ENCODE measurements around the gene EML5. TPM values are rescaled to one million over a fixed set of nuclear protein-coding genes. Genes with fewer than 3 reads are reported as not detected.

The EML5 gene
- total and polyA plus RNA-seq, 12 donors: 0.04 to 0.44 (median 0.19) TPM

DNA sequence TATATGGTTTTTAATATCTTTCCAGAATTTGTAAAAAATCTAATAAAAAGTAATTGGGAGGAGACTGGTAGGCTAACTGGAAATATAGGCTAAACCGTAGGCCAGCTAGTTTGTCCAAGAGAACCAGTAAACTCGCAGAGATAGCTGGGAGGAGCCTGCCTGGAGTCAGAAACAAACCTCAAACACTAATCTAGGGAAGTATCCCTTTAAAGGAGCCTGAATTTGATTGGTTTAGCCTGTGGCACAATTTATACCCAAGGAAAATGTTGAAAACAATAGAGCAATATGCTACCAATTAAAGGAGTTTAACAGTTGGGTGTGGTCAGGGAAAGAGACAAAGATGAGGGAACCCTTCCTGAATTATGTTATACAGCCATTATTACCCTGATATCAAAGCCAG lies 109.6 kb downstream of the EML5 start:
- no peak for TF ChIP-seq CTCF (IDR thresholded peaks at IDR 0.05)
- intact Hi-C loops (cut with DNase I): no loop called here
- Histone ChIP-seq H3K4me3 (no peak overlapping the region), H3K9me3 (no peaks in the 10 kb centered on the region), H3K4me1 (no peaks in the 10 kb centered on the region), H3K27ac (no peak overlapping the region), H3K36me3 (no peaks in the 10 kb centered on the region), H3K27me3 (no peaks in the 10 kb centered on the region)
- ATAC-seq (no peak), DNase-seq (no peak)
- 34 to 44% methylated on average over 2 of the region's 2 CpGs for WGBS, 2 donors

- 31 to 39% methylated on average over 5 of the region's 5 CpGs for WGBS, 2 donors
- Histone ChIP-seq H3K4me3 (no peak overlapping the region), H3K27me3 (no peaks in the 10 kb centered on the region), H3K4me1 (no peaks in the 10 kb centered on the region), H3K9me3 (no peaks in the 10 kb centered on the region), H3K36me3 (no peaks in the 10 kb centered on the region), H3K27ac (no peak overlapping the region)
- intact Hi-C loops (cut with DNase I): no loop called here
- ATAC-seq (no peak), DNase-seq (no peak)
- no peak for TF ChIP-seq CTCF (IDR thresholded peaks at IDR 0.05)
Measured at GRCh38 chr14:88682495-88683114, 110.1 kb downstream of the EML5 start.

GRCh38 chr14:88681755-88682494 lies 110.8 kb downstream of the EML5 start:
- H3K27me3 ChIP-seq: no peaks in the 10 kb centered on the region
- H3K9me3 ChIP-seq: no peaks in the 10 kb centered on the region
- TF ChIP-seq CTCF (IDR thresholded peaks at IDR 0.05): no peak
- intact Hi-C loops (cut with DNase I): no loop called here
- DNase-seq (no peak), ATAC-seq (no peak)
- H3K4me3 ChIP-seq: no peak overlapping the region
- H3K27ac ChIP-seq: no peak overlapping the region
- no peaks in the 10 kb centered on the region for H3K4me1 ChIP-seq
- WGBS, 2 donors: 82 to 85% methylated on average over 5 of the region's 5 CpGs
- no peaks in the 10 kb centered on the region for H3K36me3 ChIP-seq

DNA sequence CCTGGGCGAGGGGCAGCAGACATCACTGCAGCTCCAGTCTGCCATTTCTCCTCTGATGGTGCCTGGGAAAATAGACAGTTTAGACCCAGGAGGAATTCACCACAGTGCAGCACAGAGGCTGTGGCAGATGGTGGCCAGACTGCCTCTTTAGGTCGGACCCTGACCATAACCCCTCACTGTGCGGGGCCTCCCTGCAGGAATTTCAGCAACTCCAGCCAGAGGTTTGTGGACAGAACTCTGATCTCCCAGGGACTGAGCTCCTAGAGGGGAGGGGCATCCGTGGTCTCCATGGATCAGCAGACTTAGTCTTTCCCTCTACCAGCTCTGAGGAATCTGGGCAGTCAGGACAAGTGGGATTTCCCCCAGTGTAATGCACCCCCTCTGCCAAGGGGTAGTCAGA lies 123.4 kb downstream of the EML5 start:
- Histone ChIP-seq H3K4me1 (peaks cover 0 to 12% (median 0%) of the 10 kb centered on the region in 9 donors), H3K27me3 (no peaks in the 10 kb centered on the region), H3K9me3 (peaks cover 0 to 17% (median 0%) of the 10 kb centered on the region in 11 donors), H3K27ac (no peak overlapping the region), H3K36me3 (no peaks in the 10 kb centered on the region), H3K4me3 (no peak overlapping the region)
- no peak for TF ChIP-seq CTCF (IDR thresholded peaks at IDR 0.05)
- intact Hi-C loops (cut with DNase I): loop anchor here in 8 of 10 donors (5.0 to 10.0 kb wide), 7 partner anchors 185 to 1248 kb away; no protein-coding TSS in a partner anchor
- DNase-seq: no peak
- no peak for ATAC-seq
- 66 to 69% methylated on average over 4 of the region's 4 CpGs for WGBS, 2 donors
